ENCODE results near the gene PIANP.

The PIANP gene

DNA sequence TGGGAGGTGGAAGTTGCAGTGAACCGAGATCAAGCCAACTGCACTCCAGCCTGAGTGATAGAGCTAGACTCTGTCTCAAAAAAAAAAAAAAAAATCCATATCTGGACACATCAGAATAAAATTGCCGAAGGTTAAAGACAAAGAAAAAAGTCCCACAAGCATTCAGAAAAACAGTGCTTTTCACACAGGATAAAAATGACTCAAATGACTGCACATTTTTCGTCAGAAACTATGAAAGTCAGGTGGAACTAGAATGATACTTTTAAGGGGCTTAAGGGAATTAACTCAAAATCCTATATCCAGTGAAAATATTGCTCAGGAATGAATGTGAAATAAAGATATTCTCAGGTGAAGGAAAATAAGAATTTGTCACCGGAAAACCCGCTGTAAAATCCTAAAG is 36.1 kb upstream of the PIANP start:
- no peak for DNase-seq (ENCODE audit: low read depth)
- TF ChIP-seq, protein P1, sequence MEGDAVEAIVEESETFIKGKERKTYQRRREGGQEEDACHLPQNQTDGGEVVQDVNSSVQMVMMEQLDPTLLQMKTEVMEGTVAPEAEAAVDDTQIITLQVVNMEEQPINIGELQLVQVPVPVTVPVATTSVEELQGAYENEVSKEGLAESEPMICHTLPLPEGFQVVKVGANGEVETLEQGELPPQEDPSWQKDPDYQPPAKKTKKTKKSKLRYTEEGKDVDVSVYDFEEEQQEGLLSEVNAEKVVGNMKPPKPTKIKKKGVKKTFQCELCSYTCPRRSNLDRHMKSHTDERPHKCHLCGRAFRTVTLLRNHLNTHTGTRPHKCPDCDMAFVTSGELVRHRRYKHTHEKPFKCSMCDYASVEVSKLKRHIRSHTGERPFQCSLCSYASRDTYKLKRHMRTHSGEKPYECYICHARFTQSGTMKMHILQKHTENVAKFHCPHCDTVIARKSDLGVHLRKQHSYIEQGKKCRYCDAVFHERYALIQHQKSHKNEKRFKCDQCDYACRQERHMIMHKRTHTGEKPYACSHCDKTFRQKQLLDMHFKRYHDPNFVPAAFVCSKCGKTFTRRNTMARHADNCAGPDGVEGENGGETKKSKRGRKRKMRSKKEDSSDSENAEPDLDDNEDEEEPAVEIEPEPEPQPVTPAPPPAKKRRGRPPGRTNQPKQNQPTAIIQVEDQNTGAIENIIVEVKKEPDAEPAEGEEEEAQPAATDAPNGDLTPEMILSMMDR (conservative IDR thresholded peaks at IDR 0.05; ENCODE audit: control insufficient read depth, insufficient read depth, low read depth, low read length): no peak
- no peak overlapping the region for H3K4me3 ChIP-seq (ENCODE audit: control insufficient read depth, low read depth, low read length)

DNA sequence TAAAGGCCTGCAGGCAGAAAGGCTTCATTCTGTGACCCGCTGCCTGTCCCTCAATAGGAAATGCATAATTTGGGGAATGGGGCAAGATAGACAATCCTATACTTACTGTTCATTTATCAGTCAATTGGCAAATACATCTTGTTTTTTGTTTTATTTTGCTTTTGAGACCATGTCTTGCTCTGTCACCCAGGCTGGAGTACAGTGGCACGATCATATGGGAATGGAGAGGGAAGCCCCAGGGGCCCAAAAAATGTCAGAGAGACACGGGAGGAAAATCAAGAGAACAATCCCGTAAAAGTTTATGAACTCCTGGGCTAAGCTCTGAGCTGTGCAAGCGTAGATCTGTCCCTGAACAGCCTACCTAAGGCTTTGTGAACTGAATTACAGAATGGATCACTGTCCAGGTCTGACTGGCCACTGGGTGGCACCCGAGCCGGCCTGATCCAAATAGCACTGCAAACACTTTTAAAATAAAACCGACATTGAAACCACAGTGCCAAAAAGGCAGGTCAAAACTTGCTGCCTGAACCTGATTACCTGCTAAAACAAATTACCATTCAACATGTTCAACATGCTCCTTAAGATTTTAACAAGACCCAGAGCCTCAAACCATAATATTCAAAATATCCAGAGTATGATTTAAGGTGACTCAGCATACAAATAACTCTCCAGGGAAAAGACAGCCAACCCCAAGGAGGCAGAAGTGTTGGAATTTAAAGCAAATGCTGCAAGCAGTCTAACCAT is 35.0 kb upstream of the PIANP start:
- TF ChIP-seq, protein P1 (conservative IDR thresholded peaks at IDR 0.05; ENCODE audit: control insufficient read depth, insufficient read depth, low read depth, low read length): peak; percentile 80
- DNase-seq (ENCODE audit: low read depth): peak; percentile 77
- H3K4me3 ChIP-seq (ENCODE audit: control insufficient read depth, low read depth, low read length): no peak overlapping the region

DNA sequence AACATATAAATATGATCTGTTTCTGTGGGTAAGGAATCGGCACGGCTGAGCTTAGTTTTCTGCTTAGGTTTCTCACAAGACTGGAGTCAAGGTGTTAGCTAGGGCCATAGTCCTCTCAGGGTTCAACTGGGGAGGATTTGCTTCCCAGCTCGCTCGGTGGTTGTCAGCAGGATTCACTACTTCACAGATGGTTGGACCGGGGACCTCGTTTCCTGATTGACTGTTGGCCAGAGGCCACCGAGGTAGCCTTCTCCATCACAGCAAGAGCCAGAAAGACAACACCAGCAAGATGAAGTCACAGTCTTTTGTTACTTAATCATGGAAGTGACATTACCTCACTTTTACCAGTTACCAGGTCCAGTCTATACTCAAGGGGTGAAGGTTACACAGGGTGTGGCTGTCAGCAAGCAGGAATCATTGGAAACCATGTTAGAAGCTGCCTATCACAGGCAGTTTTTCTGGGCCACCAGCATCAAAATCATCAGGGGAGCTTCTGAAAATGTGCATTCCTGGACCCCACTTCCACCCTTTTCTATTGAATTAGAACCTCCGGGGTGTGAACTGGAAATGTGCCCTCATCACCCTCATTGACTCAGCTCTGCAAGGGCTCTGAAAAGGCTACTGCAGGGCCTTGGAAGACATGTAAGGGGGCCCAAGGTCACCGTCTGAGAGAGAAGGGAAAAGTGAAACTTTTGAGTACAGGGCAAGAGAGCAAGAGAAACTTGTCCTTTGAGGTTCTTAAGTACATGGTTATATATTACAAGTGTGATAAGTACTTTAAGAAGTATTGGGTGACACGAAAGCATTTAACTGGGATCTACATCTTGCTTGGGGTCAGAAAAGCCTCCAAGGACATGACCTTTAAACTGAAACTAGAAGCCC is 34.1 kb upstream of the PIANP start:
- H3K4me3 ChIP-seq (ENCODE audit: control insufficient read depth, low read depth, low read length): no peak overlapping the region
- no peak for DNase-seq (ENCODE audit: low read depth)
- TF ChIP-seq, protein P1 (conservative IDR thresholded peaks at IDR 0.05; ENCODE audit: control insufficient read depth, insufficient read depth, low read depth, low read length): no peak

DNA sequence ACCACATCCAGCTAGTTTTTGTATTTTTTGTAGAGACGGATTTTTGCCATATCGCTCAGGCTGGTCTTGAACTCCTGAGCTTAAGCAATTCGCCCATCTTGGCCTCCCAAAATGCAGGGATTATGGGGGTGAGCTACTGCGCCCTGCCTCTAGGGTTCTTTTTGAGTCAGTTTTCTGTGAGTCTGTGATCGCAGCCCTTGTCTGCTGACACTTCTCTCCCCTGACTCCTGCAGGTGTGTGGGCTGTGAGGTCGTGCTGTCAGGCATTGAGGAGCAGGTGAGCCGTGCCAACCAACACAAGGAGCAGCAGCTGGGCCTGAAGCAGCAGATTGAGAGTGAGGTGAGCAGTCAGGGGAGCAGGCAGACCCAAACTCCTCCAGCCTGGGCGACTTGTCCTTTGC is 29.6 kb upstream of the PIANP start:
- H3K4me3 ChIP-seq (ENCODE audit: control insufficient read depth, low read depth, low read length): no peak overlapping the region
- DNase-seq (ENCODE audit: low read depth): no peak
- TF ChIP-seq, protein P1 (conservative IDR thresholded peaks at IDR 0.05; ENCODE audit: control insufficient read depth, insufficient read depth, low read depth, low read length): no peak

DNA sequence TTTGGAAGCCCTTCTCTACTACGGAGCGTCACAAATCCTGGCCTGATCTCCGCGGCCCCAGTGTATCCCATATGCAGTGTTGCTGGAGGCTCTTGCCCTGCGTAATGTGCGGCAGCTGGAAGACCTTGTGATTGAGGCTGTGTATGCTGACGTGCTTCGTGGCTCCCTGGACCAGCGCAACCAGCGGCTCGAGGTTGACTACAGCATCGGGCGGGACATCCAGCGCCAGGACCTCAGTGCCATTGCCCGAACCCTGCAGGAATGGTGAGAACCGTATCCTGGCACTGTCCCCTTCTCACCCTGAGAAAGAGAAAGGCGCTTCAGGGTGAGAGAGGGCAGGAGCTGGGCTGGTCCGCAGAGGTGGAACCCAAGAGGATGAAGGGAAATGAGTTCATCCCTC is 28.6 kb upstream of the PIANP start:
- no peak for DNase-seq (ENCODE audit: low read depth)
- no peak overlapping the region for H3K4me3 ChIP-seq (ENCODE audit: control insufficient read depth, low read depth, low read length)
- TF ChIP-seq, protein P1 (conservative IDR thresholded peaks at IDR 0.05; ENCODE audit: control insufficient read depth, insufficient read depth, low read depth, low read length): no peak

DNA sequence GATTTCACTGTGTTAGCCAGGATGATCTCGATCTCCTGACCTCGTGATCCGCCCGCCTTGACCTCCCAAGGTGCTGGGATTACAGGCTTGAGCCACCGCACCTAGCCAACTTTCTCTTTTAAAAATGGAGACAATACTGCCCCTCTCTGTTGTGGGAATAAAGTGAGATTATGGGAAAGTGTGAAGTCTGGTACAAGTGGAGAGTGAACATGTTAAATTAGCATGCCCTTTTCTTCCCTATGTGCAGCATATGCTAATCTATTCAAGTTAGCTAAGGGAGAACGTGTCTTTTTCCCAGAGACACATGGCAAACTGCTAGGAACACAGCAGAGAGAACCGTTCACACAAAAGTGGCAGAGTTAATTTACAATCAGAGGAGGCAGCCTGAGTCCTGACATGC is 24.7 kb upstream of the PIANP start:
- no peak overlapping the region for H3K4me3 ChIP-seq (ENCODE audit: control insufficient read depth, low read depth, low read length)
- TF ChIP-seq, protein P1 (conservative IDR thresholded peaks at IDR 0.05; ENCODE audit: control insufficient read depth, insufficient read depth, low read depth, low read length): no peak
- no peak for DNase-seq (ENCODE audit: low read depth)

Measured in fibroblast of mammary gland (primary cell).